Testis (tissue), 2 donors: ENCODE measurements around the gene GRID1.

Experiments
- POLR2A ChIP-seq: fragments of 450-650 bp; IDR thresholded peaks from one replicate; pipeline ENCODE4 v1.6.1; 2017; ENCODE audit warnings: antibody characterized with exemption, mild to moderate bottlenecking, moderate library complexity
- TF ChIP-seq, protein P1 (sequence below), 3 experiments: fragments of 450-650 bp in 2 of 3; fragments of 200-600 bp in 1 of 3; sonication (generic) in 1 of 3; IDR thresholded peaks; one replicate each; pipeline ENCODE4 v1.5.1; 2016 to 2019; ENCODE audit warnings: antibody characterized with exemption in 3 of 3, mild to moderate bottlenecking in 2 of 3, moderate library complexity in 1 of 3

DNA sequence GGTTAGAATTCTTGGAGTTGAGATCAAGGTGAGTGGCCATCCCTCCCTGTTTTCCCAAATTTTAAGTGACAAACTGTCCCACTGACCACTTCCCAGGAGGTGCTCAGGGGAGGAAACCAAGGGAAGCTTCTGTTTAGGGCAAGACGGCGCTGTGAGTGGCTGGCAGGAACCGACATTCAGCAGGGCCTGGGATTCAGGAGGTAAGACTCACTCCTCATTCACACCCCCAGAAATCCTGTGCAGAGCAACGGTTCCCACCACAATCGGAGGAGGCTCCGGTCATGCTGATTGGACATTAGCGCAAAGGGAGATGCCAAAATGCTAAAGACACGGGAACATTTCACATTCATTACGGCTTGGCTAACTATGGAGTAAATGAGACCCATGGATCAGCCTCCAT, 200.9 kb downstream of the GRID1 start:
- TF ChIP-seq, protein P1, sequence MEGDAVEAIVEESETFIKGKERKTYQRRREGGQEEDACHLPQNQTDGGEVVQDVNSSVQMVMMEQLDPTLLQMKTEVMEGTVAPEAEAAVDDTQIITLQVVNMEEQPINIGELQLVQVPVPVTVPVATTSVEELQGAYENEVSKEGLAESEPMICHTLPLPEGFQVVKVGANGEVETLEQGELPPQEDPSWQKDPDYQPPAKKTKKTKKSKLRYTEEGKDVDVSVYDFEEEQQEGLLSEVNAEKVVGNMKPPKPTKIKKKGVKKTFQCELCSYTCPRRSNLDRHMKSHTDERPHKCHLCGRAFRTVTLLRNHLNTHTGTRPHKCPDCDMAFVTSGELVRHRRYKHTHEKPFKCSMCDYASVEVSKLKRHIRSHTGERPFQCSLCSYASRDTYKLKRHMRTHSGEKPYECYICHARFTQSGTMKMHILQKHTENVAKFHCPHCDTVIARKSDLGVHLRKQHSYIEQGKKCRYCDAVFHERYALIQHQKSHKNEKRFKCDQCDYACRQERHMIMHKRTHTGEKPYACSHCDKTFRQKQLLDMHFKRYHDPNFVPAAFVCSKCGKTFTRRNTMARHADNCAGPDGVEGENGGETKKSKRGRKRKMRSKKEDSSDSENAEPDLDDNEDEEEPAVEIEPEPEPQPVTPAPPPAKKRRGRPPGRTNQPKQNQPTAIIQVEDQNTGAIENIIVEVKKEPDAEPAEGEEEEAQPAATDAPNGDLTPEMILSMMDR (IDR thresholded peaks at IDR 0.05) = no peak
- no peak for TF ChIP-seq POLR2A
